Endometrial microvascular endothelial cells (primary cell): ENCODE data around the gene HECTD4. TPM values are rescaled to one million over a fixed set of nuclear protein-coding genes. Genes with fewer than 3 reads are reported as not detected.
"Not testable (repeated sequence)": the region's sequence is repeated elsewhere in the genome, so short reads cannot be mapped to it uniquely, and the experiment has no call there.

Source experiments
- in situ Hi-C: cut with HindIII; loops from 2 replicates; pipeline ENCODE4 v1.10.0; 2017; ENCODE audit warnings: low sequenced_read_pairs, low pct_unique_long_range_greater_than_20kb; ENCODE audit errors: inconsistent ontology term
- total RNA-seq: library from RNA; depleted of rRNA; stranded (reverse); fragments of >200 nt; gene quantifications from one replicate; pipeline ENCODE4 v1.2.3, GENCODE V29; 2015; ENCODE audit errors: inconsistent ontology term

Gene HECTD4
- total RNA-seq = 8.7 TPM

- in situ Hi-C loops = no loop called here
Observed at GRCh38 chr12:112381883-112382796, at the start of gene HECTD4. Gene HECTD4, minus strand, starts transcription at chr12:112382431. Its CDS starts 303 bp downstream, at chr12:112382128.

- in situ Hi-C loops = no loop called here
Observed at GRCh38 chr12:112431965-112432364, 49.7 kb upstream of the HECTD4 start.

- in situ Hi-C loops = no loop called here
Observed at GRCh38 chr12:112430929-112431328, 48.7 kb upstream of the HECTD4 start.

GRCh38 chr12:112427760-112428159 lies 45.5 kb upstream of the HECTD4 start:
- in situ Hi-C loops = no loop called here

- in situ Hi-C loops = no loop called here
Observed at GRCh38 chr12:112425582-112426382, 43.6 kb upstream of the HECTD4 start.

GRCh38 chr12:112424126-112424525 lies 41.9 kb upstream of the HECTD4 start:
- in situ Hi-C loops = no loop called here

- in situ Hi-C loops = no loop called here
Observed at GRCh38 chr12:112422531-112422930, 40.3 kb upstream of the HECTD4 start.

GRCh38 chr12:112421363-112421762 lies 39.1 kb upstream of the HECTD4 start:
- in situ Hi-C loops = no loop called here

- in situ Hi-C loops = no loop called here
Observed at GRCh38 chr12:112420740-112421139, 38.5 kb upstream of the HECTD4 start.

- in situ Hi-C loops = no loop called here
Observed at GRCh38 chr12:112419297-112420133, 37.3 kb upstream of the HECTD4 start.

GRCh38 chr12:112418608-112419296 lies 36.5 kb upstream of the HECTD4 start, which contains the start of gene PTPN11:
Gene PTPN11, plus strand, starts transcription at chr12:112418947. Its CDS starts 165 bp downstream, at chr12:112419112.
- in situ Hi-C loops = no loop called here

GRCh38 chr12:112418273-112418607 lies 36.0 kb upstream of the HECTD4 start:
- in situ Hi-C loops = no loop called here

GRCh38 chr12:112415457-112415856 lies 33.2 kb upstream of the HECTD4 start:
- in situ Hi-C loops = not testable (repeated sequence)

GRCh38 chr12:112413855-112414625 lies 31.8 kb upstream of the HECTD4 start:
- in situ Hi-C loops = no loop called here

GRCh38 chr12:112409906-112410244 lies 27.6 kb upstream of the HECTD4 start:
- in situ Hi-C loops = no loop called here

GRCh38 chr12:112409064-112409905 lies 27.1 kb upstream of the HECTD4 start, which contains the start of gene RPL6:
Gene RPL6, minus strand, starts transcription at chr12:112409605. Its CDS starts 949 bp downstream, at chr12:112408656.
- in situ Hi-C loops = no loop called here

GRCh38 chr12:112408621-112409020 lies 26.4 kb upstream of the HECTD4 start:
- in situ Hi-C loops = no loop called here
